Activated effector memory CD4-positive, alpha-beta T cell treated with anti-CD3 and anti-CD28 coated beads, Interleukin-2, amount 50 U/mL, for 16 hours (primary cell): ENCODE measurements around the gene DENND5B.
"Not testable (repeated sequence)": the region's sequence is repeated elsewhere in the genome, so short reads cannot be mapped to it uniquely, and the experiment has no call there.

Experiments used
- DNase-seq: peaks from one replicate; pipeline ENCODE4 v3.0.0-alpha.2; 2020

The DENND5B gene

GRCh38 chr12:31589904-31590641, 863 bp downstream of the DENND5B start:
- DNase-seq, result peak; percentile 66

- no peak for DNase-seq
These were observed 1.4 kb downstream of the DENND5B start for GRCh38 chr12:31589598-31589903.

- DNase-seq, result no peak
These were observed 2.0 kb downstream of the DENND5B start for GRCh38 chr12:31588976-31589375.

- DNase-seq, result no peak
These were observed 4.2 kb downstream of the DENND5B start for GRCh38 chr12:31586728-31587127.

- no peak for DNase-seq
These were observed 5.0 kb downstream of the DENND5B start for GRCh38 chr12:31585895-31586294.

- no peak for DNase-seq
These were observed 5.7 kb downstream of the DENND5B start for GRCh38 chr12:31585271-31585670.

DNA sequence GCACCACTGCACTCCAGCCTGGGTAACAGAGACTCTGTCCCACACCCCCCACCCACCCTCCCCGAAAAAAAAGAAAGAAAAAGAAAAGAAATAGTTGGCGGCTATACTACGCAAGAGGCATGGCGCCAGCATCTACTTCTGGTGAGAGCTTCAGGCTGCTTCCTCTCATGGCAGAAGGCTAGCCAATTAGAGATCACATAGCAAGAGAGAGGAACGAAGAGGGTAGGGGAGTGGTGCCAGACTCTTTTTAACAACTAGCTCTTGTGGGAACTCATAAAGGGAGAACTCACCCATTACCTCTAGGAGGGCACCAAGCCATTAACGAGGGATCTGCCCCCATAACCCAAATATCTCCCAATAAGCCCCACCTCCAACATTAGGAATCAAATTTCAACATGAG, 6.2 kb downstream of the DENND5B start:
- no peak for DNase-seq

DNA sequence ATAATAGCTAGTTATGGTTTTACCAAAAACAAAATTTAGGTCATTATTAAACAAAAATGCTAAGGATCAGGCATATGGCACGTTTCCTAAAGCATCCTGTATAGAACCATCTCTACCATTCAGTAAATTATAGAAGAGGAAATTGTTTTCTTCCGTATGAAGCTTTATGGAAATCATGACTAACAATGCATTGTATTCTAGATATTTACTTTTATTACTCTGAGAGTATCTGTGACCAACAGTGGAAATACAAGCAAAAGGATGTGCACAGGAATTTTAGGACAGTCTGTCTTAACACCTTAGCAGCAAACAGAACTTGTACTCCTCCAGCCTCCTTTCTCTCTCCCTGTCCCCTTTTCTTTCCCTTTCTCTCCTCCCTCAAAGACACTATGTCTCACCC, 7.1 kb downstream of the DENND5B start:
- no peak for DNase-seq

DNA sequence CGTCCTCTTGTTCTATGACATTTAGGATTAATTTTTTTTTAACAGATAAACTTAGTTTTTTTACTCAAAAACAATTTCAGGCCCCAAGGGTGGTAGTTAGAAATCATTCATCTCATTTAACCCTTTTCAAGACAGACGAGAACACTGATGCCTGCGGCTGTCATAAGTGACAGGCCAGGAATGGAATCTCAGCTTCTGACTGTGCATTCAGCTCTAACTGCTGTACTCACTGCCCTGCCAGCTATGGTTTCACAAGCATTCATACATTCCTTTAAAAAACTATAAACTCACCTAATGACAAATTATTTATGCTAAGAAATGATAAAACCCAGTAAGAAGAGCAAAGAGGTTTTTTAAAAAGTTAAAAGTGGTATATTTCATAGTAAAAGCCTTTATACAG, 8.8 kb downstream of the DENND5B start:
- DNase-seq, result no peak

GRCh38 chr12:31578632-31579031, 12.3 kb downstream of the DENND5B start:
- DNase-seq, result no peak

GRCh38 chr12:31574803-31575575, 15.9 kb downstream of the DENND5B start:
- no peak for DNase-seq

DNA sequence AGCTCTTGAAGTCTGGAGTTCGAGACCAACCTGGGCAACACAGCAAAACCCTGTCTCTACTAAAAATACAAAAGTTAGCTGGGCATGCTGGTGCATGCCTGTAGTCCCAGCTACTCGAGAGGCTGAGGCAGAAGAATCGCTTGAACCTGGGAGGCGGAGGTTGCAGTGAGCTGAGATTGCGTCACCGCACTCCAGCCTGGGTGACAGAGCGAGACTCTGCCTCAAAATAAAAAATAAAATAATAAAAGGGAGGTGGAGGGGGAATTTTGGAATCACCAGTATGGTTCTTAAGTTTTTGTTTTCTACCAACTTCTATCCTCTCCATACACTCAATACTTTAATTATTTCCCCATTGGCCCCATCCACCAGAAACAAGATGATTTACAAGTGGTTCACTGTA, 16.6 kb downstream of the DENND5B start:
- not testable (repeated sequence) for DNase-seq

DNA sequence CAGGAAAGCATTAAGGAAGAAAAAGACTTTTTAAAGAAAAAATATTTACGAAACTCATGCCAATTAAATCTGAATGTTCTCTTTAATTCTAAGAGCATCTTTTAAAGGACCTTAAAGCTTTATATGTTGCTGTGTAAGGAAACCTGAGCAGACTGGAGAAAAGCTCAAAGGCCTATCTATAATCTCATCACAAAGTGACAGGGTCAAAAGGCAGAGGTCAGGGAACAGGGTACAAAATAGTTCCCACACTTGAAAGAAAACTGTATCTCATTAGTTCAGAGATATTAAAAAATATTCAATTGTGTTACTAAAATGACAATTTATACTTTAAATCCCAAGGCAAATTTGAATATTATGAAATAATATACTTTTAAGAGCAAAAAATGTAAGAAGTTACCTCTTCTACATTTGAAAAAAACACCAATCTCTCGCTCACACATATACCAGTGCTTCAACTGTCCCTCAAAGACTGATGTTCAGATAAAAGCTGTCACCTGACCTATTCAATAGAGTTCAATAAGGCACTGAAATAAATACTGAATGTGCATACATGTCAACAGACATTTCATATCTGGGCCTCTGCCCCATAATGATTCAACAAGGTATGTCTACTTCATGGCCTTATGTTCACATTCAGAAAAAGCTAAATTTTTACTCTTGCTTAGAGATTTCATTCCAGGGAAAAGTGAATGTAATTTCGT, 17.9 kb downstream of the DENND5B start:
- DNase-seq, result no peak

GRCh38 chr12:31570880-31571279, 20.1 kb downstream of the DENND5B start:
- no peak for DNase-seq

DNA sequence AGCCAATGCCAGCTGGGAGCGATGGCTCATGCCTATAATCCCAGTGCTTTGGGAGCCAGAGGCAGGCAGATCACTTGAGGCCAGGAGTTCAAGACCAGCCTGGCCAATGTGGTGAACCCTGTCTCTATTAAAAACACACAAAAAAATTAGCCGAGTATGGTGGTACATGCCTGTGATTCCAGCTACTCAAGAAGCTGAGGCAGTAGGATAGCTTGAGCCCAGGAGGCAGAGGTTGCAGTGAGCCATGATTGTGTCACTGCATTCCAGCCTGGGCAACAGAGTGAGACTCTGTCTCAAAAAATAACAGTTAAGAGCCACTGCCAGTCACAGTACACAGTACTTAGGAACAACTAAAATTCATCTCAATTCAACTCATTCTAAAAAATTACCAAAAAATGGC, 21.4 kb downstream of the DENND5B start:
- DNase-seq, result not testable (repeated sequence)

- DNase-seq, result no peak
These were observed 22.4 kb downstream of the DENND5B start for GRCh38 chr12:31568498-31568897.

- no peak for DNase-seq
These were observed 23.9 kb downstream of the DENND5B start for GRCh38 chr12:31567029-31567428.

- no peak for DNase-seq
These were observed 24.4 kb downstream of the DENND5B start for GRCh38 chr12:31566547-31566946.

GRCh38 chr12:31562594-31563328, 28.2 kb downstream of the DENND5B start:
- no peak for DNase-seq

DNA sequence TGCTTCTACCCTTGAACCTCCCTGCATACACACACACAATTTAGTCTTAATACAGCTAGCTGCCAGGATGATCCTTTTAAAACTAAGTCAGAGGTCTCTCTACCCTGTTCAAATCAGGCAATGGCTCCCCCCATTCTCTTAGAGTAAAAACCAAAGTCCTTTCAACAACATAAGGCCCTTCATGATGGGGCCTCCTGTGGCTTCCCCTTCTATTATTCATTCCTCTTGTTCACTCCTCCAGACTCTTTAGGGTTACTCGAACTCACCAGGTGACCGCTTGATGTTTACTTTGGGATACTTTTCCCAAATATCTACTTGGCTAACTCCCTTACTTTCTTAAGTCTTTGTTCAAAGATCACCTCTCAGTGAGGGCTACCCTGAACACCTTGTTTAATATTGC, 30.4 kb downstream of the DENND5B start:
- no peak for DNase-seq

DNA sequence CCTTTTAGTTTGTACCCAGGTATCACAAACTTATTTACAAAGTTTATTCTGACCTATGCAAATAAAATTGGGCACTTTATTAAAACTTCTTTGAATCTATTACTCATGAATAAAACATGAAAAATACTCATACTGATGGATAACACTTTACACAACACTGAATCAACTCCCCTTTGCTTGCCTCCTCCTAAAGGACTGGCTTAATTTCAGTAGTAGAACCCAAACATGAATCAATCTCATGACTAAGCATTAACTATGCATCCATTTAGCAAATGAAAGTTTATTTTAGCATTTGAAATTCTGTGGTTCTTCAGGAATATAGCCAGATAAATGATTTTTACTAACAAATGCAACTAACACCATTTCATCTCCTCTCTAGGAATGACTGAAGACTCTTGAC, 32.4 kb downstream of the DENND5B start:
- DNase-seq, result no peak

GRCh38 chr12:31557707-31558106, 33.2 kb downstream of the DENND5B start:
- no peak for DNase-seq

DNA sequence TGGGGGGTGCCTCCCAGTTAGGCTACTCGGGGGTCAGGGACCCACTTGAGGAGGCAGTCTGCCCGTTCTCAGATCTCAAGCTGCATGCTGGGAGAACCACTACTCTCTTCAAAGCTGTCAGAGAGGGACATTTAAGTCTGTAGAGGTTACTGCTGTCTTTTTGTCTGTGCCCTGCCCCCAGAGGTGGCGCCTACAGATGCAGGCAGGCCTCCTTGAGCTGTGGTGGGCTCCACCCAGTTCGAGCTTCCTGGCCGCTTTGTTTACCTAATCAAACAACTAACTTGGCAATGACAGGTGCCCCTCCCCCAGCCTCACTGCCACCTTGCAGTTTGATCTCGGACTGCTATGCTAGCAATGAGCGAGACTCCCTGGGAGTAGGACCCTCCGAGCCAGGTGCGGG, 35.5 kb downstream of the DENND5B start:
- DNase-seq, result not testable (repeated sequence)
